ENCODE measurements around the gene ADCY10.

ADCY10 gene

DNA sequence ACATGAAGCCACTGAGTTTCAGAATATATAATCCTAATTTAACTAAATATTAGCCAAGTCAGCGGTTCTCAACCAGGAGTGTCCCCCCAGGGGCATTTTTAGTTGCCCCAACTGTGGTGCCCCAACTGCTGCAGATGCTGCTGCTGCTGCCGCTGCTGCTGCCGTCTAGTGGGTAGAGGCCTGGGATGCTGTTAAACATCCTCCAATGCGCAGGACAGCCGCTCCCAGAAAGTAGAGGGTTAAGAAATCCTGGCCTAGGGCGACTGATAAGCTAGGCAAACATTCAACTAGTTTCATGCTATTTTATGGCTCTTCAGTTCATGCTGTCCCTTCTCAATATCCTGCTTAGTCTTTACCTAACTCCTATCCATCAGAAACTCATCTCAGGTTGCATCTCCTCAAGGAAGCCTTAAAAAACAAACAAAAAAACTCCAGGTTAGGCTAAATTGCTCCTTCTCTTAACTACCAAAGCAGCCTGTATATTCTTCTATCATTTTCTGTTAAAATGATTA is 12.6 kb upstream of the ADCY10 start:
- Histone ChIP-seq H3K9ac (ENCODE audit: low read length in 2 of 2) (no peak overlapping the region), H3K4me3 (ENCODE audit: low read length in 2 of 2) (no peak overlapping the region), H3K27ac (ENCODE audit: low read length) (no peak overlapping the region), H3K27me3 (ENCODE audit: control insufficient read depth in 1 of 2, insufficient read depth in 2 of 2, low read length in 2 of 2) (no peaks in the 10 kb centered on the region), H3K36me3 (ENCODE audit: control insufficient read depth in 2 of 2, insufficient read depth in 2 of 2, low read length in 2 of 2) (no peaks in the 10 kb centered on the region), H3K9me3 (ENCODE audit: control insufficient read depth in 2 of 2, low read length in 2 of 2) (no peaks in the 10 kb centered on the region), H3K4me1 (ENCODE audit: control insufficient read depth, insufficient read depth, low read length) (peaks cover 3% of the 10 kb centered on the region)

DNA sequence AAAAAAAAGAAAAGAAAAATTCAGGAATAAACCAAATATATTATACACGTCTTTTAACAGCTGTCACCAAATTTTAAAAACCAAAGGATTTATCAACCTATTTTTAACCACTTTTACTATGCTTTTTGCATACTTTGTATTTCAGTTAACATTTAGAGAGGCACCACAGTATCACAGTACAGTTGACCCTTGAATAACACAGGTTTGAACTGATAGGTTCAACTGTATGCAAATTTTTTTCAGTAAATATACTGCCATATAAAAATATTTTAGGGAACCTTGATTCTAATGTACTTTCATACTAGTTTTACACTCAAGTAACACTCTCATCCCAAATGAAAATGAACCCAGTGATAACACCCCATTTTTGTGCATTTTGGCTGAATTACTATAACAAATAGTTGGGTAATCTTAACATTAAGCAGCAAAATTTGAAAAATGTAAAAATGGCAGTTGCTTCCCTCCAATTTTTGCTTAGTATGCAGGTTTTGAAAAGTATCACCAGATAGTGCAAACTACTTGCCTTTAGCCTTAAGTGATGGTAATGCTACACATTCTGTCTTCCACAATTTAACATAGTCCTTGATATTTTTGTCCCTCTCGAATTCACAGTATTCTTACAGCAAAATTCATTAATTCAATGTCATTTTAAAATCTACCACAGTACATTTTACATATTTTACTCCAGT is 10.8 kb upstream of the ADCY10 start:
- Histone ChIP-seq H3K4me3 (ENCODE audit: low read length in 2 of 2) (no peak overlapping the region), H3K27ac (ENCODE audit: low read length) (no peak overlapping the region), H3K9ac (ENCODE audit: low read length in 2 of 2) (no peak overlapping the region), H3K4me1 (ENCODE audit: control insufficient read depth, insufficient read depth, low read length) (no peaks in the 10 kb centered on the region), H3K27me3 (ENCODE audit: control insufficient read depth in 1 of 2, insufficient read depth in 2 of 2, low read length in 2 of 2) (no peaks in the 10 kb centered on the region), H3K9me3 (ENCODE audit: control insufficient read depth in 2 of 2, low read length in 2 of 2) (no peaks in the 10 kb centered on the region), H3K36me3 (ENCODE audit: control insufficient read depth in 2 of 2, insufficient read depth in 2 of 2, low read length in 2 of 2) (no peaks in the 10 kb centered on the region)

- no peak overlapping the region for H3K9ac ChIP-seq (ENCODE audit: low read length in 2 of 2)
- H3K4me3 ChIP-seq (ENCODE audit: low read length in 2 of 2), result no peak overlapping the region
- no peak overlapping the region for H3K27ac ChIP-seq (ENCODE audit: low read length)
- no peaks in the 10 kb centered on the region for H3K27me3 ChIP-seq (ENCODE audit: control insufficient read depth in 1 of 2, insufficient read depth in 2 of 2, low read length in 2 of 2)
- H3K36me3 ChIP-seq (ENCODE audit: control insufficient read depth in 2 of 2, insufficient read depth in 2 of 2, low read length in 2 of 2), result no peaks in the 10 kb centered on the region
- no peaks in the 10 kb centered on the region for H3K9me3 ChIP-seq (ENCODE audit: control insufficient read depth in 2 of 2, low read length in 2 of 2)
- no peaks in the 10 kb centered on the region for H3K4me1 ChIP-seq (ENCODE audit: control insufficient read depth, insufficient read depth, low read length)
These were observed 10.2 kb upstream of the ADCY10 start for GRCh38 chr1:167924102-167924501.

DNA sequence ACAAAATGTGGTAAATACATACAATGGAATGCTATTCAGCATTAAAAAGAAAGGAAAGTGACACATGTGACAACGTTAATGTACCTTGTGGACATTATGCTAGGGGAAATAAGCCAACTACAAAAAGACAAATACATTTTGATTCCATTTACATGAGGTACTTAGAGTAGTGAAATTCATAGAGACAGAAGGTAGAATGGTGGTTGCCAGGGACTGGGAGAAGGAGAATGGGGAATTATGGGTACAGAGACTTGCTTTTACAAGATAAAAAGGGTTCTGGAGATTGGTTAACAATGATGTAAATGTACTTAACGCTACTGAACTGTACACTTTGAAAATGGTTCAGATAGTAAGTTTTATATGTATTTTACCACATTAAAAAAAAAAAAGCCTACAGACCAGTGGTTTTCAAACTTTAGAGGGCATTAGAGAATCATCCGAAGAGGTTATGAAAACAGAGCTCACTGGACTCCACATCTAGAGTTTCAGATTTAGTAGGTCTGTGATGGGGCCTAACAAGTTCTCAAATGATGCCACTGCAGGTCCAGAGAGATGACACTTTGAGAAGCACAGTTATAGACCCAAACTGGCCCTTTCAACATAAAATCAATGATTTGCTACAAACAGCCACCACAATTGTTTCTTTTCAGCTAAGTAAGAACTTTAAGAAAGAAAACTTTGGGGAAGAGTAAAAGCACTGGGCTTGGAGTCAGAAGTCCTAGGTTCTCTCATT is 9.6 kb upstream of the ADCY10 start:
- Histone ChIP-seq H3K27ac (ENCODE audit: low read length) (no peak overlapping the region), H3K9ac (ENCODE audit: low read length in 2 of 2) (no peak overlapping the region), H3K9me3 (ENCODE audit: control insufficient read depth in 2 of 2, low read length in 2 of 2) (no peaks in the 10 kb centered on the region), H3K4me3 (ENCODE audit: low read length in 2 of 2) (no peak overlapping the region), H3K4me1 (ENCODE audit: control insufficient read depth, insufficient read depth, low read length) (no peaks in the 10 kb centered on the region), H3K27me3 (ENCODE audit: control insufficient read depth in 1 of 2, insufficient read depth in 2 of 2, low read length in 2 of 2) (no peaks in the 10 kb centered on the region), H3K36me3 (ENCODE audit: control insufficient read depth in 2 of 2, insufficient read depth in 2 of 2, low read length in 2 of 2) (no peaks in the 10 kb centered on the region)

DNA sequence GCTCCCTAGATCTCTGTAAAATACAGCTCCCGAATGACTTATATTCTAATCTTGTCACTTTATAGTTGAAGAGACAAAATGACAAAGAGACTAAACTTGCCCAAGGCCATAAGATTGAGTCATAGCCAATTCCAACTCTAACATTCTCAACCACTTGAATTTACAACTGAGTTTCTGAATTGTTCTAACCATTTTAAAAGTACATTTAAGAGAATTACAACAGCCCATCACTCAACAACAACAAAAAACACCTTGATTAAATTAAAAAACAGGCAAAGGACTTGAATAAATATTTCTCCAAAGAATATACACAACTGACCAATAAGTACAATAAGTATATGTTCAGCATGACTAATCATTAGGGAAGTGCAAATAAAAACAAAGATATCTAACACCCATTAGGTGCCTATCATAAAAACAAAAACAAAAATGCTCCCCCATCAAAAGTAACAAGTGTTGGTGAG is 8.7 kb upstream of the ADCY10 start:
- peaks cover 0 to 5% of the 10 kb centered on the region in 2 donors for H3K36me3 ChIP-seq (ENCODE audit: control insufficient read depth in 2 of 2, insufficient read depth in 2 of 2, low read length in 2 of 2)
- no peaks in the 10 kb centered on the region for H3K4me1 ChIP-seq (ENCODE audit: control insufficient read depth, insufficient read depth, low read length)
- H3K4me3 ChIP-seq (ENCODE audit: low read length in 2 of 2), result no peak overlapping the region
- no peak overlapping the region for H3K9ac ChIP-seq (ENCODE audit: low read length in 2 of 2)
- no peak overlapping the region for H3K27ac ChIP-seq (ENCODE audit: low read length)
- no peaks in the 10 kb centered on the region for H3K27me3 ChIP-seq (ENCODE audit: control insufficient read depth in 1 of 2, insufficient read depth in 2 of 2, low read length in 2 of 2)
- no peaks in the 10 kb centered on the region for H3K9me3 ChIP-seq (ENCODE audit: control insufficient read depth in 2 of 2, low read length in 2 of 2)

DNA sequence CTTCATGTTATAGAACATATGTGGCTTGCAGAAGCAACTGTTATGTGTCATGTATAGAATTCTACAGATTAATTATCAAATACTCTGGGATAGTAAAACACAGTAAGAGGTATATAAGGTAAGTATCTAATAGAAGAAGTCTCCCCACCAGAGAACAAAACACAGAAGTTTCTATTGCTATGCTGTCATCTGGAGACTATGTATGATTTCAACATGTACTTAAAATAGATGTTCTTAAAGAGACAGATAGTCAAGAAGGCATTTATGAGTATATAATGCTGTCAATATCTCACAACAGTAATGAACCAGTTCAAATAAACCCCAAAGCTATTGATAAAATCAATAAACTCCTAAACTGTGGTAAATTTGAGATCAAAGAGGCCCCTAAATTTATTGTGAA is 8.1 kb upstream of the ADCY10 start:
- Histone ChIP-seq H3K4me1 (ENCODE audit: control insufficient read depth, insufficient read depth, low read length) (no peaks in the 10 kb centered on the region), H3K4me3 (ENCODE audit: low read length in 2 of 2) (no peak overlapping the region), H3K27ac (ENCODE audit: low read length) (no peak overlapping the region), H3K27me3 (ENCODE audit: control insufficient read depth in 1 of 2, insufficient read depth in 2 of 2, low read length in 2 of 2) (no peaks in the 10 kb centered on the region), H3K36me3 (ENCODE audit: control insufficient read depth in 2 of 2, insufficient read depth in 2 of 2, low read length in 2 of 2) (peaks cover 2 to 5% of the 10 kb centered on the region in 2 donors), H3K9me3 (ENCODE audit: control insufficient read depth in 2 of 2, low read length in 2 of 2) (no peaks in the 10 kb centered on the region), H3K9ac (ENCODE audit: low read length in 2 of 2) (no peak overlapping the region)

DNA sequence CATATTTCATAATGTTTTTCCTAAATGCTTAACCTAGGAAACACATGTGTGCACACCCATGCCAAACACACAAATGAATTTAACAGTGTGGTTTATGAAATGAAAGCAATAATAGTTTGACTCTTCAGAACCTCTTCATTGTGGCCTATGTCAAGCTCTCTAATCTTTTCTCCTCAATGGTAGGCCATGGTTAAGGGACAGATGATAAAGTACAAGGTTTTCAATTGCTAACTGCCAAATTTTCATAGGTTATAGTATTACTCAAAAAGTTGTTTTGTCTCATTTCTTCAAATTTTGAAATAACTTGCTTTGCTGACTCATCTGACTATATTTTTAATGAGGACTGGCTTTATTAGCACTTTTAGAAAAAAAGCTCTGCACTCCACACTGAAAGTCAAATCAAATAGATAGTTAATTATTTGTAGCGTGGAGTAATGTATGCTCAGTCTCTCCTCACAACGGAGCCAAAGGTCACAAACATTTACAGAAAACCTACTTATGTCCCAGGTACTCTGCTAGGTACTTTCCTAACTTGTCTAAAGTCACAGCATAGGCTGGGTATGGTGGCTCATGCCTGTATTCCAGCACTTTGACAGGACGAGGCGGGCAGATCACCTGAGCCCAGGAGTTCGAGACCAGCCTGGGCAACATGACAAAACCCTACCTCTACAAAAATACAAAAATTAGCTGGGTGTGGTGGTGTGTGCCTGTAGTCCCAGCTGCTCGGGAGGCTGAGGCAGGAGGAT is 3.0 kb upstream of the ADCY10 start:
- Histone ChIP-seq H3K4me3 (ENCODE audit: low read length in 2 of 2) (no peak overlapping the region), H3K27me3 (ENCODE audit: control insufficient read depth in 1 of 2, insufficient read depth in 2 of 2, low read length in 2 of 2) (no peaks in the 10 kb centered on the region), H3K9me3 (ENCODE audit: control insufficient read depth in 2 of 2, low read length in 2 of 2) (no peaks in the 10 kb centered on the region), H3K9ac (ENCODE audit: low read length in 2 of 2) (no peak overlapping the region), H3K36me3 (ENCODE audit: control insufficient read depth in 2 of 2, insufficient read depth in 2 of 2, low read length in 2 of 2) (peaks cover 7 to 8% of the 10 kb centered on the region in 2 donors), H3K4me1 (ENCODE audit: control insufficient read depth, insufficient read depth, low read length) (no peaks in the 10 kb centered on the region), H3K27ac (ENCODE audit: low read length) (no peak overlapping the region)

DNA sequence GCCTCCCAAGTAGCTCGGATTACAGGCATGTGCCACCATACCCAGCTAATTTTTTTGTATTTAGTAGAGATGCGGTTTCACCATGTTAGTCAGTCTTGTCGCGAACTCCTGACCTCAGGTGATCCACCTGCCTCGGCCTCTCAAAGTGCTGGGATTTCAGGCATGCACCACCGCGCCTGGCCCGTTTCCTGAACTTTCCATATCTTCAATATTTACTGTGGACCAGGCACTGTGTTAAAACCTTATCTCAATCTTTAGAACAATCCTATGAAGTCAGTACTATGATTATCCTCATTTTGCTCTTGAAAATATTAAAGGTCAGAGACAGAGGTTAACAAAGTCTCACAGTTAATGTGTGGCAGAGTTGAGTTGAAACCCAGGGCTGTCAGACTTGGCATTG is 1.6 kb upstream of the ADCY10 start:
- H3K27ac ChIP-seq (ENCODE audit: low read length), result no peak overlapping the region
- H3K36me3 ChIP-seq (ENCODE audit: control insufficient read depth in 2 of 2, insufficient read depth in 2 of 2, low read length in 2 of 2), result peaks cover 7 to 8% of the 10 kb centered on the region in 2 donors

GRCh38 chr1:167912294-167912693 is 1.6 kb downstream of the ADCY10 start:
- Histone ChIP-seq H3K27me3 (ENCODE audit: control insufficient read depth in 1 of 2, insufficient read depth in 2 of 2, low read length in 2 of 2) (no peaks in the 10 kb centered on the region), H3K4me3 (ENCODE audit: low read length in 2 of 2) (no peak overlapping the region), H3K36me3 (ENCODE audit: control insufficient read depth in 2 of 2, insufficient read depth in 2 of 2, low read length in 2 of 2) (peaks cover 2 to 8% of the 10 kb centered on the region in 2 donors), H3K4me1 (ENCODE audit: control insufficient read depth, insufficient read depth, low read length) (no peaks in the 10 kb centered on the region), H3K9me3 (ENCODE audit: control insufficient read depth in 2 of 2, low read length in 2 of 2) (no peaks in the 10 kb centered on the region), H3K9ac (ENCODE audit: low read length in 2 of 2) (no peak overlapping the region), H3K27ac (ENCODE audit: low read length) (no peak overlapping the region)

More for the DNA sequence above, 1.6 kb upstream of the ADCY10 start:
- Histone ChIP-seq H3K4me1 (ENCODE audit: control insufficient read depth, insufficient read depth, low read length) (no peaks in the 10 kb centered on the region), H3K4me3 (ENCODE audit: low read length in 2 of 2) (no peak overlapping the region), H3K27me3 (ENCODE audit: control insufficient read depth in 1 of 2, insufficient read depth in 2 of 2, low read length in 2 of 2) (no peaks in the 10 kb centered on the region), H3K9ac (ENCODE audit: low read length in 2 of 2) (no peak overlapping the region), H3K9me3 (ENCODE audit: control insufficient read depth in 2 of 2, low read length in 2 of 2) (no peaks in the 10 kb centered on the region)

DNA sequence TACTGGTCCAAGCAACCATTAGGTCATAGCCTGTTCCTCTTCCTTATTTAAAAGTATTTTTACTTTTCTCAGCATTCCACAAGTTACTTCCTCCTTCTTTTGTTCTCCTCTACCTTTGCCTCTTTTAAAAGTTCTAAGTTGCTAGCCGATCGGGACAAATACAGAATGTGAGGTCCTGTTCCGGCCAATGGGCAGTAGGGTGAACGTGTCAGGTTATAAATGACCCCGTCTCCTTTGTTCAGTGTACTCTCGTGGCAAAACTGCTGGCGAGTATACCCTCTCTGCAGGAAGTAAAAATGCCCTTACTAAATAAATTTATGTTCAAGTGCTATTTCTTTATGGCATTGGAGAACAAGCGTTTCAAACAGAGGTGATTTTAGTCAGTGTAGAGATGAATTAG is 2.5 kb downstream of the ADCY10 start:
- Histone ChIP-seq H3K9me3 (ENCODE audit: control insufficient read depth in 2 of 2, low read length in 2 of 2) (no peaks in the 10 kb centered on the region), H3K27ac (ENCODE audit: low read length) (no peak overlapping the region), H3K4me1 (ENCODE audit: control insufficient read depth, insufficient read depth, low read length) (no peaks in the 10 kb centered on the region), H3K27me3 (ENCODE audit: control insufficient read depth in 1 of 2, insufficient read depth in 2 of 2, low read length in 2 of 2) (no peaks in the 10 kb centered on the region), H3K36me3 (ENCODE audit: control insufficient read depth in 2 of 2, insufficient read depth in 2 of 2, low read length in 2 of 2) (peaks cover 2 to 6% of the 10 kb centered on the region in 2 donors), H3K4me3 (ENCODE audit: low read length in 2 of 2) (no peak overlapping the region), H3K9ac (ENCODE audit: low read length in 2 of 2) (no peak overlapping the region)

Data from stomach smooth muscle (tissue), 2 donors.